Effector memory CD8-positive, alpha-beta T cell (primary cell): Measurements from ENCODE around the gene ARHGAP10.

Experiments
- ATAC-seq: fragments of 150-1000 bp; cut with Tn5 transposase; replicated peaks from 2 replicates; pipeline ENCODE4 v1.10.0; 2021; ENCODE audit warnings: mild to moderate bottlenecking, moderate library complexity
- DNase-seq, 3 experiments: peaks; one replicate each; pipeline ENCODE4 v3.0.0; 2021
- H3K27ac Mint-ChIP-seq, 2 donors: one replicate each; pipeline ENCODE4 v1.8.0; 2022; ENCODE audit warnings: mild to moderate bottlenecking in 2 of 2, mixed read lengths in 2 of 2, moderate library complexity in 2 of 2
- H3K27me3 Mint-ChIP-seq, 2 donors: one replicate each; pipeline ENCODE4 v1.8.0; 2022; ENCODE audit warnings: mixed read lengths in 2 of 2
- H3K36me3 Mint-ChIP-seq: one replicate; pipeline ENCODE4 v1.8.0; 2022; ENCODE audit warnings: mild to moderate bottlenecking, moderate library complexity, mixed read lengths; ENCODE audit not compliant: insufficient read depth
- H3K4me1 Mint-ChIP-seq, 2 donors: one replicate each; pipeline ENCODE4 v1.8.0; 2022; ENCODE audit warnings: low read depth in 2 of 2, mixed read lengths in 2 of 2
- H3K4me3 Mint-ChIP-seq, 2 donors: one replicate each; pipeline ENCODE4 v1.8.0; 2022; ENCODE audit warnings: mild to moderate bottlenecking in 2 of 2, mixed read lengths in 2 of 2, moderate library complexity in 2 of 2
- H3K9me3 Mint-ChIP-seq, 2 donors: one replicate each; pipeline ENCODE4 v1.8.0; 2022; ENCODE audit warnings: mixed read lengths in 2 of 2

The ARHGAP10 gene

DNA sequence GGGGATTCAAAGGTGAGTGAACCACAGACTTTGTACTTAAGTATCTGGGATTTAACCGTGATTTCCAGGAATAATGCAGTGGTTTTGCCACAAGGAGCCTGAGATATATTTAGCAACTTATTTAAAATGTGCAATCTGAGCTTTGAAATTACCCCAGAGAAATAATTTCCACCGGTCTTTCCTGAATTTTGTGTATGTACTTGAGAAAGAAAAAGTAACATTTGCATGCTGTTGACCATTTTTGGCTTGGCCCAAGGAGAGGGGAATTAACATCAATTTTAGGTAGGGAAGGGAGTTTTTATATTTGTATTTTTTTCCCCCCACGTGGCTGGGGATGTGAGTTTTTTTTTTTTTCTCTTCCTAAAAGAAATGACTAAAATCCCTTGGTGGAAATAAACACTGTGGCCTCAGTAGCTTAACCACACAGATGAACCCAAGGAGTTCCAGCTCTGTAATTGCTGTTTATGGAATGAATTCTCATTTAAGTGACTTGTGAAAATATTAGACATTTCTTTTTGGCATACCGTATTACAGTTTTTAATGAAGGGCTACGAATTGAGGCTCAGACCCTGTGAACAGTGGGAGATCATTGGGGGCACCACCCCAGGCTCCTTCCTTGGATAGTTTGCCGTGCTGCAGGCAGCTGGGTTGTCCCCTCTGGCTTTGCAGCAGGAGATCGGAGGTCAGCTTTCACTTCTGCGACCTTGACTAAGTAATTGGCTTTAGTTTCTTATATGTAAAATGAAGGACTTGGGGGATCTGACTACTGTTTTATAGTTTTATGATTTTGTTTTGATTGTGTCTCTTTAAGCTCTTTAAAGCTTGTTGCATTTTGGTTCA lies 116.1 kb downstream of the ARHGAP10 start:
- H3K4me1 Mint-ChIP-seq, result peaks cover 3 to 8% of the 10 kb centered on the region in 2 donors
- H3K9me3 Mint-ChIP-seq, result no peaks in the 10 kb centered on the region
- ATAC-seq, result no peak
- H3K27me3 Mint-ChIP-seq, result no peaks in the 10 kb centered on the region
- H3K27ac Mint-ChIP-seq, result no peak overlapping the region
- no peak for DNase-seq
- no peak overlapping the region for H3K4me3 Mint-ChIP-seq
- H3K36me3 Mint-ChIP-seq, result no peaks in the 10 kb centered on the region

DNA sequence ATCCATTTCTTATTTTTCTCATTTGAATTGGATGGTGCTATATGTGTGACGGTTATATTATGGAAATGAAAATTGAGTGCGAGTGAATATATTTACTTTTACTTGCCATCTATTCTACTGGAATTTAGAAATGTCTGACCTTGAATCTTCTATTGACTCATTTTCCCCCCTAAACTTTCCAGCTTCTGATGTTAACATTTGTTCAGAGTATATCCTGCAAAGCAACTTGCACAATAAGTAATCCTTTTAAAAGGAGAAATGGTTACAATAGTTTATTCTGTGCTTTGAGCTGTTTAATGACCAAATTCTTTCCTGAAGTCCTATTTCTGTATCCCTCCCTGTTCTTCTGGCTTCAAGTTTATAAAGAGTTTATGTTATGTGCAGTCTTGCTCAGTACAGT lies 116.7 kb downstream of the ARHGAP10 start:
- no peak overlapping the region for H3K4me3 Mint-ChIP-seq
- H3K27me3 Mint-ChIP-seq, result no peaks in the 10 kb centered on the region
- DNase-seq (no peak), ATAC-seq (no peak)
- H3K27ac Mint-ChIP-seq, result no peak overlapping the region
- H3K36me3 Mint-ChIP-seq, result no peaks in the 10 kb centered on the region
- no peaks in the 10 kb centered on the region for H3K9me3 Mint-ChIP-seq
- H3K4me1 Mint-ChIP-seq, result peaks cover 3 to 6% of the 10 kb centered on the region in 2 donors

DNA sequence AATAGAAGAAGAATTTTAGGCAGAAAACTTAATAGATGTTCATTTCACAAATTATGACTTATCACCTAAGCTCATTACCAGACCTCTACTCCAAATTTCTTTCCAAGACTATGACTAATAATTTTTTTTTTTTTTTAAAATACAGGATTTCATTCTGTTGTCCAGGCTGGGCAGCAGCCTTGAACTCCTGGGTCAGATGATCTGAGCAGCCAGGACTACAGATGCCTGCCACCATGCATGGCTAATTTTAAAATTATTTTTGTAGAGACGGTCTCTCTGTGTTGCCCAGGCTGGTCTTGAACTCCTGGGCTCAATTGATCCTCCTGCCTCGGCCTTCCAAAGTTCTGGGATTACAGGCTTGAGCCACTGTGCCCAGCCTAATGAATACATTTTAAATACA lies 119.2 kb downstream of the ARHGAP10 start:
- DNase-seq, result no peak
- no peaks in the 10 kb centered on the region for H3K27me3 Mint-ChIP-seq
- H3K9me3 Mint-ChIP-seq, result no peaks in the 10 kb centered on the region
- no peak overlapping the region for H3K27ac Mint-ChIP-seq
- no peaks in the 10 kb centered on the region for H3K36me3 Mint-ChIP-seq
- H3K4me1 Mint-ChIP-seq, result peaks cover 3 to 6% of the 10 kb centered on the region in 2 donors
- ATAC-seq, result no peak
- no peak overlapping the region for H3K4me3 Mint-ChIP-seq

DNA sequence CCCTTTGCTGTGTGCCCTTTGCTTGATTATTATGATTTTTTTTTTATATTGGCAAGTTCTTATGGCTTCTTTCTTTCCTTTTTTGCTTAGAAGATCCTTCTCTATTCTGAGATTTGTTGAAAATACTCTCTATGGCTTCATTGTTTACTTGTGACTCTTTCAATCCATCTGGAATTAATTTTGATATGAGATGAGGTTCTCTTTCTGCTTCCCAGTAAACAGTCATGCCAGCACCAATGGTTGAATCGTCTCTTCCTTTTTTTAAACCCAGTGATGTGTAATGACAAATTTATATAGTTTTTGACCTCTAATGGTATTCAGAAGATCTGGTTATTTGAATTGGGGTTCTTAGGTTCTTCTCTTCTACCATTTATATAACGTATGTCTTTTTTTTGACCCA lies 121.8 kb downstream of the ARHGAP10 start:
- H3K4me1 Mint-ChIP-seq, result peaks cover 6% of the 10 kb centered on the region in 2 donors
- ATAC-seq (no peak), DNase-seq (no peak)
- no peaks in the 10 kb centered on the region for H3K36me3 Mint-ChIP-seq
- no peak overlapping the region for H3K4me3 Mint-ChIP-seq
- H3K27ac Mint-ChIP-seq, result no peak overlapping the region
- H3K27me3 Mint-ChIP-seq, result no peaks in the 10 kb centered on the region
- H3K9me3 Mint-ChIP-seq, result no peaks in the 10 kb centered on the region

DNA sequence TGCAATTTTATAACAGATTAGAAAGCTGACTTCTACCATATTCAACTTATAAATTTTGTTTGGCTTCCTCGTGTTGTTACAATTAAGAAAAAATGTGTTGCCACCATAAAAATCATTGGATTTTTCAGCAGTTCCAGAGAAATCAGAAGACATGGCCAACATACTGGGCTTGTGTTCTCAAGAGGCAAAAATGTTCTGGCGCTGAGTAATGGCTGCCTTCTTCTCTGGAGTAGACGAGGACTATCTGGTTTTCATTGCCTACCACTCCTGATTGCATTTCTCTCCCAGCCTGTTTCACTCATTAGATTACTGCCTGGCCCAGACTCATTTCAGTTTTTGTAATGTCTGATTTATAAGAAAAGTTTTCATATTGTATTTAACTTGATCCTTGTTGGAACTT lies 122.3 kb downstream of the ARHGAP10 start:
- no peak for ATAC-seq
- Mint-ChIP-seq H3K4me1 (peaks cover 4% of the 10 kb centered on the region in 2 donors), H3K27me3 (no peaks in the 10 kb centered on the region)

DNA sequence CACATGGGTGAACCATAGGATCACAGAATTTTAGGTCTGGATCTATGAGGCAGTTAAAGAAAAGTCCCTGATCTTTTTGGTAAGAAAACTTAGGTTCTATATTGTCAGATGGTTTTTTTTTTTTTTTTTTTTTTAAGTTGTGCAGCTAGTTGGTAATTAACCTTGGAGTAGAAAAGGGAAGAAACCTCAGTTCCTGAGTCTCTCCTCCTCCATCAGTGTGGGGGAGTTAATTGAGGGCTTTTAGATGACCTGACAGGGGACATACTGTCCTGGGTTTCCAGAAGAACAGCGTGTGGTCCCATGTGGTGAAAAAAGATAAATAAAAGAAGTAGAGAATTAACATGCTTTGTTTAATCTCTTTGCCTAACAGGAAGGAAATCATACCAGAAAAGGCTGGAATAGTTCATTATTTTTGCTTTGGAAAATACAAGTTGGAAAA lies 123.7 kb downstream of the ARHGAP10 start:
- no peaks in the 10 kb centered on the region for H3K27me3 Mint-ChIP-seq
- ATAC-seq (no peak), DNase-seq (no peak)
- H3K27ac Mint-ChIP-seq, result peak overlapping the region in 1 of 2 donors; percentile 47
- no peak overlapping the region for H3K4me3 Mint-ChIP-seq
- H3K9me3 Mint-ChIP-seq, result no peaks in the 10 kb centered on the region
- H3K36me3 Mint-ChIP-seq, result no peaks in the 10 kb centered on the region
- peaks cover 4% of the 10 kb centered on the region in 2 donors for H3K4me1 Mint-ChIP-seq

More for the DNA sequence above, 122.3 kb downstream of the ARHGAP10 start:
- H3K4me3 Mint-ChIP-seq, result no peak overlapping the region
- no peak for DNase-seq
- H3K27ac Mint-ChIP-seq, result no peak overlapping the region
- H3K36me3 Mint-ChIP-seq, result no peaks in the 10 kb centered on the region
- H3K9me3 Mint-ChIP-seq, result no peaks in the 10 kb centered on the region

DNA sequence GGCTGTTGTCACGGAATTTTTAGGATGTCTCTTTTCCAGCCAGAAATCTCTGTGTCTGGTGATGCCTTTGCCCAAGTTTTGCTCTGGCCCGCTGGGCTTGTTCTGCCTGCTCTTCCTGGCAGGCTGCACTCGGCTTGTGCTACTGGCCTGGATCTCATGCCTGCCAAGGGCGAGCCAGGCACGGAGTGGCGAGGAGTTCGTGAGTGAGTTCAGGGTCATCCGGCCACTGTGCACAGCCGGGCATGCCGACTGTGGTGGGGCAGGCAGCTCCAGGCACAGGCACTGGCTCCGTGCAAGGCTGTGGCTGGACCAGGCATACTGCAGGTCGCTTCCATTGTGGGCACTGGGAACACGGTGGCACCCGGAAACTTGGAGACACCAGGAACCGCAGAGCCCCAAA lies 129.1 kb downstream of the ARHGAP10 start:
- no peak for ATAC-seq
- Mint-ChIP-seq H3K9me3 (no peaks in the 10 kb centered on the region), H3K27me3 (no peaks in the 10 kb centered on the region), H3K36me3 (no peaks in the 10 kb centered on the region), H3K27ac (no peak overlapping the region), H3K4me1 (peaks cover 0 to 4% of the 10 kb centered on the region in 2 donors), H3K4me3 (no peak overlapping the region)
- no peak for DNase-seq

DNA sequence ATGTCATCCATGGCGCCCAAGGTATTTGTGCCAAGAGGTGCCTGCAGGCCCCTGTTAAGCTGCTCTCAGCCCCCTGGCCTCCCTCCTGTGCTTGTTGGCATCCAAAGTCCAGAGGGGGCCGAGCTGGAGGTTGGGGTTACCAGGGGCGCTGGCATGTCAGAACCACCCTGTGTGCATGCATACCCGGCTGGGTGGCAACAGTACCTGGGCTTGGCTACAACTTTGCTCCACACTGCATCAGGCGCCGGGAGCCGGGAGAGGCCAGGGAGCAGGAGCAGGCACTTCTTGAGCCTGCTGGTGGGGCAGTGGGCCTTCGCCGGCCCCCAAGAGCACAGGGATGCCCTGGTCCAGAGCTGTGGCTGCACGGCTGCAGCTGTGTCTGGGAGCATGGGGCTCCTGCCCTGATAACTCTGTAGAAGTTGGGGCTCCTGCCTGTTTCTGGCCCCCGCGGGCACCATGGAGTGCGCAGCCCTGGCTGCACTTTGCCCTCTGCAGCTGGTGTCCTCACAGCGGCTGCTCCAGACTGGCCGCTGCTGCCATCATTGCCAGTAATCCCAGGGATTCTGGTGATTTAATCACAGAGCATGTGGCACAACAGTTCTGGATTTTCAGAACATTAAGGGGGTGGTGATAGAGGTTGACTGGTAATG lies 130.3 kb downstream of the ARHGAP10 start:
- DNase-seq (no peak), ATAC-seq (no peak)
- Mint-ChIP-seq H3K27me3 (no peaks in the 10 kb centered on the region), H3K36me3 (peaks cover 2% of the 10 kb centered on the region), H3K4me1 (peaks cover 0 to 4% of the 10 kb centered on the region in 2 donors), H3K27ac (no peak overlapping the region), H3K4me3 (no peak overlapping the region), H3K9me3 (no peaks in the 10 kb centered on the region)

DNA sequence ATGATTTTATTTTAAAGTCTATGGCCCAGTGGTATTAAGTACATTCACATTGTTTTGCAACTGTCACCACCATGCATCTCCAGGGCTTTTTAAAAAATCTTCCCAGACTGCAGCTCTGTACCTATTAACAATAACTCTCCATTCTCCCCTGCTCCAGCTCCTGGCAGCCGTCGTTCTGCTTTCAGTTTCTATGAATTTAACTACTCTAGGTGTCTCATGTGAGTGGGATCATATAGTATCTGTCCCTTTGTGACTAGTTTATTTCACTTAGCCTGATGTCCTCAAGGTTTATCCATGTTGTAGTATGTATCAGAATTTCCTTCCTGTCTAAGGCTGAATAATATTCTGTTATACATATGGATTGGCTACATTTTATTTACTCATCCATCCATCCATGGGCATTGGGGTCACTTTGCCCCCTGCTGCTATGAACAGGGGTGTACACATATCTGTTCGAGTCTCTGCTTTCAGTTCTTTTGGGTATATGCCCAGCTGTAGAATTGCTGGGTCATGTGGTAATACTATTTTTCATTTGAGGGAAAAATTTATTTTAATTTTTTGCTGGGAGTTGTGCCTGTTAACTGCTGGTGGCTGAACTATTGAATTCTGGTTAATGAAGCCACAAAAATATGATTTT lies 131.3 kb downstream of the ARHGAP10 start:
- no peaks in the 10 kb centered on the region for H3K27me3 Mint-ChIP-seq
- DNase-seq (no peak), ATAC-seq (no peak)
- no peak overlapping the region for H3K27ac Mint-ChIP-seq
- H3K4me1 Mint-ChIP-seq, result peaks cover 0 to 4% of the 10 kb centered on the region in 2 donors
- H3K9me3 Mint-ChIP-seq, result no peaks in the 10 kb centered on the region
- peaks cover 4% of the 10 kb centered on the region for H3K36me3 Mint-ChIP-seq
- H3K4me3 Mint-ChIP-seq, result no peak overlapping the region

DNA sequence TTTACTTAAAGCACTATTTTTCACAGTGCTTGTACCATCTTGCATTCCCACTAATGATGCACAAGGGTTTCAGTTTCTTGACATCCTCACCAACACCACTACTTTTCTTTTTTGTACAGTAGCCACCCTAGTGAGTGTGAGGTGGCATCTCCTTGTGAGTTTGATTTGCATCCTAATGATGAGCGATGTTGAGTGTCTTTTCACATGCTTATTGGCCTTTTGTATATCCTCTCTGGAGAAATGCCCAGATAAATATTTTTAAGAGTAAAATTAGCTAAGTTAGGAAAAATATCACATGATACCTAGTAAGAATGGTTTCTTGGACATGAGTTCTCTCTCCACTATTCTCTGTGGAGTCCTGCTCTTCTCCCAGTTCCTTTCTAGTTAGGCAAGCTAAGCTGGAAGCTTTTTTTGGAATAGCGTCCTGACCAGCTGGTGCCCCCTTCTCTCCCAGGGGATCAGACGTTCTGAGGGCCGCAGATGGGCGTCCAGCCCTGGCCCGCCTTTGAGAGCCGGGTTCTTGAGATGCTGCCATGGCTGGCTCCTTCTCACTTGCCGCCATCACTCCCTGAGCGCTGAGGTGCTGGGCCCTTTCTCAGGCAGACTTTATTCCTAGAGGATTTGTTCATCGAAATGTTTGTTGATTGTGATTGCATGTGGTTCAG lies 132.1 kb downstream of the ARHGAP10 start:
- ATAC-seq, result no peak
- no peak for DNase-seq
- Mint-ChIP-seq H3K4me3 (no peak overlapping the region), H3K27me3 (no peaks in the 10 kb centered on the region), H3K27ac (no peak overlapping the region), H3K9me3 (no peaks in the 10 kb centered on the region), H3K36me3 (peaks cover 4% of the 10 kb centered on the region), H3K4me1 (no peaks in the 10 kb centered on the region)

DNA sequence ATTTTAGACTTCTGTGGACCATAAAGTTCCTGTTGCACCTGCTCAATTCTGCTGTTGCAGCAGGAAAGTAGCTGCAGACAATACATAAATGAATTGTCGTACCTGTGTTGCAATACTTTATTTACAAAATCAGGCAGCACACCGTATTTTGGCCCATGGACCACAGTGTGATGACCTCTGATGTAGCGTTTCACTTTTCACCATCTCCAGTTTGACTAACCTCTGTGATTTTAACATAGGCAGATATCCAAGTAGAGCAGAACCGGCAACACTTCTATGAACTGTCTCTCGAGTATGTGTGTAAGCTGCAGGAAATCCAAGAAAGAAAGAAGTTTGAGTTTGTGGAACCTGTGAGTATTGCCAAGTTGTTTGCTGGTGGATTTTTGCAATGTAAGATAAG lies 132.7 kb downstream of the ARHGAP10 start:
- ATAC-seq (no peak), DNase-seq (no peak)
- Mint-ChIP-seq H3K4me1 (no peaks in the 10 kb centered on the region), H3K27me3 (no peaks in the 10 kb centered on the region), H3K4me3 (no peak overlapping the region), H3K9me3 (no peaks in the 10 kb centered on the region), H3K36me3 (peaks cover 4% of the 10 kb centered on the region), H3K27ac (no peak overlapping the region)

DNA sequence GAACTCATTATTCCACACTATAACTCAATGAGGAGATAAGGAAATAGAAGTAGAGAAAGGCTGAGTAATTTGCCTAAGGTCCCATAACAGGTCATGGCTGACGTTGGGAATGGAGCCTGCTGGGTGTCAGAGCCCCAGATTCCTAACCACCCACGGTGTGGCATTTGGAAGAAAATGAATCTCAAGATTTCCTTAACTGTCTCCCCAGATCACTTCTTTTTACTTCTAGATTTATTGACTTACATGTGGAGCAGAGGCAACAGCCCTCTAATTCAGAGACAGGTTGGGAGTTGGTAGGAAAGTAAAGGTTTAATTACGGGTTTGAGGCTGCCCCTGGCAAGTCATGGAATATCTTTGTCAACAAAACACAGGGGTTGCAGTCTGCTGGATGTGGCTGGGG lies 134.0 kb downstream of the ARHGAP10 start:
- ATAC-seq (no peak), DNase-seq (no peak)
- H3K36me3 Mint-ChIP-seq, result peaks cover 10% of the 10 kb centered on the region
- no peaks in the 10 kb centered on the region for H3K4me1 Mint-ChIP-seq
- peak overlapping the region in 1 of 2 donors; percentile 42 for H3K27ac Mint-ChIP-seq
- H3K4me3 Mint-ChIP-seq, result no peak overlapping the region
- no peaks in the 10 kb centered on the region for H3K9me3 Mint-ChIP-seq
- no peaks in the 10 kb centered on the region for H3K27me3 Mint-ChIP-seq

DNA sequence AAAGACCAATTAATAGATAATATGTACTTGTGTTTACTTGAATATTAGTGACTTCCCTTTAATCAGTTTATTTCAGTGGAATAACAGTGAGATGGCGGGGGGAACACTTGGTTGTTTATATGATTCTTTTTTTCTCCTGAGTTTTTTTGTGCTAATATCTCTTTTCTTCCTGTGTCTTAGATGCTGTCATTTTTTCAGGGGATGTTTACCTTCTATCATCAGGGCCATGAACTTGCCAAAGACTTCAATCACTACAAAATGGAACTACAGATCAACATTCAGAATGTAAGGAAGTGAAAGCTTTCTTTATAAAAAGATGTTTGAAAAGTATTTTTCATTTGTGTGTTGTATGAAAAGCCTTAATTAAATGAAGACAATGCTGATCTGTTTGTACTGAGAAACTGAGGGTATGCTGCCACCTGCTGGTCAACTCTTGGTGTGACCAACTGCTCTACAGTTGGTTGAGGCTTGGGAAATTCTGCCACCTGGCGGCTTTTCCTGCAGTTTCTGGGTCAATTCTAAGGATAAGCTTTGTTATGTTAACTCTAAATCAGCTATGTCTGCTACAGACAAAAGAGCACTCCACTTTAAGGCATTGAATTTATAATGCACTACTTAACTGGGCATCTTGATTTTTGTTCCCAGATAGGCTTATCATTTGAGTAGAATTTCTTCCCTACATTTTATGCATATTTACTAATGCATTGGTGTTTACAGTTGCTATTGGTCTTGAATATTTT lies 134.8 kb downstream of the ARHGAP10 start:
- no peaks in the 10 kb centered on the region for H3K27me3 Mint-ChIP-seq
- H3K27ac Mint-ChIP-seq, result no peak overlapping the region
- ATAC-seq (peak; percentile 99), DNase-seq (peak; percentile 90 to 92 (median 92))
- no peak overlapping the region for H3K4me3 Mint-ChIP-seq
- no peaks in the 10 kb centered on the region for H3K4me1 Mint-ChIP-seq
- H3K9me3 Mint-ChIP-seq, result no peaks in the 10 kb centered on the region
- peaks cover 11% of the 10 kb centered on the region for H3K36me3 Mint-ChIP-seq
